ENCODE data around the gene SPRR4. TPM values are rescaled to one million over a fixed set of nuclear protein-coding genes. Genes with fewer than 3 reads are reported as not detected.
A peak's percentile ranks its signal among the peaks of the same experiment; 100 is the strongest.

SPRR4 gene
- total RNA-seq, 1 experiment from 2014 or later, result not detected

DNA sequence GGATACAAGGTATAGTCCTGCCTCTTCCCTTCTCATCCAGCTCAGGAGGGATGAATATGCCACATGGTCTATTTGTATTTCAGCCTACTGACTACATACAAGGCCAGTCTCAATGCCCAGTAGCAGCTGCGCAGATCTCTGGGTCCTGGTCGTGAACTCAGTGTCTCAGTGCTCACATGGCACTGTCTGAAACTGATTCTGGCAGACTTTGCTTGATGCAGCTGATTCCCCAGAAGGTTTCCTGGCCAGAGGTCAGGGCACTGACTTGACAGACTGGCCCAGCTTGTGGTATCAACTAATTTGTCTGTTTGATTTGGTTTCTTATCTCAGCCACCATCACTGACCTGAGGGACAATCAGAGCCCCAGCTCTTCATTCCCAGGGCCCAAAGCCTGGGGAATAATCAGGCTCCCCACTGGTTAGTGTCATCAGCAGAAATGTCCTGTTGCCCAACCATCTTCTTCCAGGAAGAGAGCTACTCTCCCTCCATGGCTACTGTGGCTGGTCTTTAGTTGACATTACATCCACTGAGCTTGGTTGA, 7.5 kb upstream of the SPRR4 start:
- Histone ChIP-seq H3K4me3 (no peak overlapping the region), H3K27ac (peak overlapping the region; percentile 33; the same call in 1 of the 2 replicates), H3F3A (ENCODE audit: insufficient read depth, low read depth) (peaks cover 15% of the 10 kb centered on the region; the same call in 1 of the 2 replicates), H3K4me1 (replicated peaks; ENCODE audit: insufficient read depth) (peaks cover 39% of the 10 kb centered on the region), H3K79me2 (ENCODE audit: low read depth) (no peaks in the 10 kb centered on the region), H3K4me2 (peak overlapping the region; percentile 34; the same call in 1 of the 2 replicates), H3K27me3 (ENCODE audit: insufficient read depth, low read depth) (no peaks in the 10 kb centered on the region), H3K9me3 (ENCODE audit: insufficient read depth, low read depth) (no peaks in the 10 kb centered on the region), H4K20me1 (ENCODE audit: insufficient read depth) (no peaks in the 10 kb centered on the region), H2AFZ (no peak overlapping the region), H3K36me3 (ENCODE audit: low read depth) (no peaks in the 10 kb centered on the region), H3K9me2 (ENCODE audit: insufficient read depth) (no peaks in the 10 kb centered on the region)
- CTCF ChIA-PET, result interaction anchor here (0.8 kb wide), 1 partner anchor 55 kb away, joined by 3 read pairs; the partner anchor contains the start of gene IVL
- peak; percentile 32 to 92 for DNase-seq
- BruUV-seq (replicated peaks), result no TSS peak
- POLR2A ChIA-PET (ENCODE audit: unreplicated experiment), result interaction anchor here (0.7 kb wide), 1 partner anchor 672 kb away, joined by 4 read pairs; no protein-coding TSS in a partner anchor
- TF ChIP-seq EZH2 (IDR thresholded peaks at IDR 0.05; ENCODE audit: low read depth), result no peak
- TF ChIP-seq, protein P1, sequence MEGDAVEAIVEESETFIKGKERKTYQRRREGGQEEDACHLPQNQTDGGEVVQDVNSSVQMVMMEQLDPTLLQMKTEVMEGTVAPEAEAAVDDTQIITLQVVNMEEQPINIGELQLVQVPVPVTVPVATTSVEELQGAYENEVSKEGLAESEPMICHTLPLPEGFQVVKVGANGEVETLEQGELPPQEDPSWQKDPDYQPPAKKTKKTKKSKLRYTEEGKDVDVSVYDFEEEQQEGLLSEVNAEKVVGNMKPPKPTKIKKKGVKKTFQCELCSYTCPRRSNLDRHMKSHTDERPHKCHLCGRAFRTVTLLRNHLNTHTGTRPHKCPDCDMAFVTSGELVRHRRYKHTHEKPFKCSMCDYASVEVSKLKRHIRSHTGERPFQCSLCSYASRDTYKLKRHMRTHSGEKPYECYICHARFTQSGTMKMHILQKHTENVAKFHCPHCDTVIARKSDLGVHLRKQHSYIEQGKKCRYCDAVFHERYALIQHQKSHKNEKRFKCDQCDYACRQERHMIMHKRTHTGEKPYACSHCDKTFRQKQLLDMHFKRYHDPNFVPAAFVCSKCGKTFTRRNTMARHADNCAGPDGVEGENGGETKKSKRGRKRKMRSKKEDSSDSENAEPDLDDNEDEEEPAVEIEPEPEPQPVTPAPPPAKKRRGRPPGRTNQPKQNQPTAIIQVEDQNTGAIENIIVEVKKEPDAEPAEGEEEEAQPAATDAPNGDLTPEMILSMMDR (conservative IDR thresholded peaks at IDR 0.05), result no peak
- intact Hi-C loops (cut with micrococcal nuclease; ENCODE audit: unreplicated experiment), result loop anchor here (1.0 kb wide), 1 partner anchor 38 kb away; the partner anchor contains the start of gene SPRR3

DNA sequence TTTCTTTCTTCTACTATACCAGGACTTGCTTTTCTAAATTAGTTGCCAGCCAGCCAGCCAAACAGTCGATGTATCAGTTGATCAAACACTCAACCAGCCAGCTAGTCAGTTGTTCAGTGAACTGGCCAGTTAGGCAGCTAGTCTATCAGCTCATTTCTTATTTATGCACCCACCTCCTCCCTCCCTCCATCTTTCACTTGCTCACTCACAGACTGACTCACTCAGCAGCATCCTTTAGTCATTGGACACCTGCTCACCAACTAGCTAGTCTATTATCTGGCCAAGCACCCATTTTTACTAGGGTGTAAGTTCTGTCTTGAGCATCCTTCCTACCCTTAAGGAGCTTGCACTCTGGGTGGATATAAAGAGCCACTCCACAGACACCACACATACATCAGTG, 5.9 kb upstream of the SPRR4 start:
- no peaks in the 10 kb centered on the region for H3K36me3 ChIP-seq (ENCODE audit: low read depth)
- H3K4me3 ChIP-seq, result no peak overlapping the region
- H3K79me2 ChIP-seq (ENCODE audit: low read depth), result no peaks in the 10 kb centered on the region
- H3K9me2 ChIP-seq (ENCODE audit: insufficient read depth), result no peaks in the 10 kb centered on the region
- DNase-seq, result peak in 1 of 2 experiments; percentile 52
- TF ChIP-seq, protein P1 (conservative IDR thresholded peaks at IDR 0.05), result no peak
- no peak for TF ChIP-seq EZH2 (IDR thresholded peaks at IDR 0.05; ENCODE audit: low read depth)
- no peaks in the 10 kb centered on the region for H3K27me3 ChIP-seq (ENCODE audit: insufficient read depth, low read depth)
- no peak overlapping the region for H3K27ac ChIP-seq
- no peak overlapping the region for H3K4me2 ChIP-seq
- no peaks in the 10 kb centered on the region for H3K9me3 ChIP-seq (ENCODE audit: insufficient read depth, low read depth)
- CTCF ChIA-PET, result no interaction called here
- POLR2A ChIA-PET (ENCODE audit: unreplicated experiment), result no interaction called here
- H3K4me1 ChIP-seq (replicated peaks; ENCODE audit: insufficient read depth), result peaks cover 39% of the 10 kb centered on the region
- H2AFZ ChIP-seq, result no peak overlapping the region
- peaks cover 15% of the 10 kb centered on the region; the same call in 1 of the 2 replicates for H3F3A ChIP-seq (ENCODE audit: insufficient read depth, low read depth)
- intact Hi-C loops (cut with micrococcal nuclease; ENCODE audit: unreplicated experiment), result no loop called here
- no peaks in the 10 kb centered on the region for H4K20me1 ChIP-seq (ENCODE audit: insufficient read depth)
- BruUV-seq (replicated peaks), result no TSS peak

DNA sequence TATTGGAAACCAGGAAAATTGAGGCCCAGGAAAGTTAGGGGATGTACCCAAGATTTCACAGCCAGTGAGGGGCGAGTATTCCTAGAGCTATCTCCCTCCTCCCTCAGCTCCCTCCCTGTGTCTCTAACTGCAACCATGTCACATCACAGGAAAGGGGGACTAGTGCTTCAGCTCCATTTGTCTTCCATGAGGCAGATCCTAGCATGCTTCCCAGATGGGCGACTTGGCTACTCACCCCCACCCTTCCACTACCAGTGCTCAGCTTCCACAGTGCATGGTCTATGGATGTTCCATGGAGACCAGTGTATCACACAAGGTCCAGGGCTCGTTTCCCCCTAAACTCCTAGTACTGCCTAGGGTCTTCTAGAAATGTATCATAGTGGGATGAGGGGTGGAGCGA, 4.6 kb upstream of the SPRR4 start:
- no TSS peak for BruUV-seq (replicated peaks)
- TF ChIP-seq EZH2 (IDR thresholded peaks at IDR 0.05; ENCODE audit: low read depth), result no peak
- Histone ChIP-seq H4K20me1 (ENCODE audit: insufficient read depth) (no peaks in the 10 kb centered on the region), H3K9me3 (ENCODE audit: insufficient read depth, low read depth) (no peaks in the 10 kb centered on the region), H3K9me2 (ENCODE audit: insufficient read depth) (no peaks in the 10 kb centered on the region), H3K36me3 (ENCODE audit: low read depth) (no peaks in the 10 kb centered on the region), H3K4me3 (no peak overlapping the region), H3K27me3 (ENCODE audit: insufficient read depth, low read depth) (no peaks in the 10 kb centered on the region), H3K27ac (no peak overlapping the region), H3K79me2 (ENCODE audit: low read depth) (no peaks in the 10 kb centered on the region), H3F3A (ENCODE audit: insufficient read depth, low read depth) (peaks cover 15% of the 10 kb centered on the region; the same call in 1 of the 2 replicates), H2AFZ (no peak overlapping the region), H3K4me1 (replicated peaks; ENCODE audit: insufficient read depth) (peaks cover 39% of the 10 kb centered on the region), H3K4me2 (no peak overlapping the region)
- DNase-seq, result no peak
- ChIA-PET POLR2A (ENCODE audit: unreplicated experiment) (no interaction called here), CTCF (no interaction called here)
- intact Hi-C loops (cut with micrococcal nuclease; ENCODE audit: unreplicated experiment), result no loop called here

Data from PC-9 (cell line).